ENCODE results near the gene PTPRM.

Gene PTPRM

DNA sequence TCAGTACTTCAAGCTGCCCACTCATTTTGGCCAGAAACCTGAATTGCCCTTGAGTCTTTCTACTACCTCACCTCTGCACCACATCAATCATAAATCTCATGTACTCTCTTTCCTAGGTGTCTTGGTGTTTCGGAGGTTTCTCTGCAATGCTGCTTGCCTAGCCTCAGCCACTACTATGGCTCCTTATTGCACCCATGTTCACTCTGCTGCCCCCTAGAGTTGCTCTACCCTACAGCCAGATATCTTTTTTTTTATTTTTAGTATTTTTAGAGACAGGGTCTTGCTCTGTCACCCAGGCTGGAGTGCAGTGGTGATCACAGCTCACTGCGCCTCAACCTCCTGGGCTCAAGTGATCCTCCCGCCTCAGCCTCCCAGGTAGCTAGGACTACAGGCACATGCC is 413.0 kb downstream of the PTPRM start:
- no peaks in the 10 kb centered on the region for H3K4me1 ChIP-seq (ENCODE audit: insufficient read depth, low read length, poor library complexity, severe bottlenecking)
- no peaks in the 10 kb centered on the region for H3K9me3 ChIP-seq (ENCODE audit: insufficient read depth, low read depth, low read length)
- no peaks in the 10 kb centered on the region for H3K79me2 ChIP-seq (ENCODE audit: insufficient read depth, low read length)
- no peak overlapping the region for H3K9ac ChIP-seq (ENCODE audit: low read depth, low read length, poor library complexity, severe bottlenecking)
- TF ChIP-seq CTCF (conservative IDR thresholded peaks at IDR 0.05; ENCODE audit: low read length): peak; percentile 38; the same call in 1 of the 2 replicates
- no peak for TF ChIP-seq EZH2phosphoT487 (IDR thresholded peaks at IDR 0.05; ENCODE audit: borderline replicate concordance)
- no peaks in the 10 kb centered on the region for H3K27me3 ChIP-seq (ENCODE audit: insufficient read depth, low read length, poor library complexity, severe bottlenecking)
- no peaks in the 10 kb centered on the region for H4K20me1 ChIP-seq (ENCODE audit: insufficient read depth, low read length, poor library complexity, severe bottlenecking)
- no peaks in the 10 kb centered on the region for H3K36me3 ChIP-seq (ENCODE audit: insufficient read depth, low read length)
- H3K4me3 ChIP-seq (ENCODE audit: low read length, poor library complexity, severe bottlenecking): no peak overlapping the region
- H3K9me2 ChIP-seq (replicated peaks; ENCODE audit: low read depth, low read length): no peaks in the 10 kb centered on the region
- H2AFZ ChIP-seq (ENCODE audit: low read length): no peak overlapping the region
- H3F3A ChIP-seq (ENCODE audit: low read depth): no peaks in the 10 kb centered on the region
- no peak overlapping the region for H3K4me2 ChIP-seq (ENCODE audit: low read depth, low read length, poor library complexity, severe bottlenecking)

DNA sequence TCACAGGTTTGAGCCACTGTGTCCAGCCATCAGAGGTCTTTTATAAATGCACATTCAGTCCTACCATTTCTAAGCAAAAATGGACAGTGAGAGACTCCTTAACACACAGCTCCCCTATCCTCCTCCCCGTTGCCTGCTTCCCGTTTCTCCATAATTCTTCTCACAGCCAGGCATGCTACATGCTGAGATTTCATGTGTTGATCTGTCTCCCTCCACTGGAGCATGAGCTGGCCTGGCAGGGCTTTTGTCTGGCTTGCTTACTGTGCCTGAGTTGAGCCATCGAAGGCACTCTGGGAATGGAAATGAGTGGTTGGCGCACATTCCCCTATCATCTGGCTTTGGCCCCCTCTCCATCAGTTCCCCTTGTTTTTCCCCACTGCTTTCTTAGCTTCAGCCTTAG is 413.5 kb downstream of the PTPRM start:
- no peaks in the 10 kb centered on the region for H3K9me2 ChIP-seq (replicated peaks; ENCODE audit: low read depth, low read length)
- H3K9me3 ChIP-seq (ENCODE audit: insufficient read depth, low read depth, low read length): no peaks in the 10 kb centered on the region
- no peak overlapping the region for H2AFZ ChIP-seq (ENCODE audit: low read length)
- no peak overlapping the region for H3K4me2 ChIP-seq (ENCODE audit: low read depth, low read length, poor library complexity, severe bottlenecking)
- no peak overlapping the region for H3K4me3 ChIP-seq (ENCODE audit: low read length, poor library complexity, severe bottlenecking)
- TF ChIP-seq CTCF (conservative IDR thresholded peaks at IDR 0.05; ENCODE audit: low read length) (no peak), EZH2phosphoT487 (IDR thresholded peaks at IDR 0.05; ENCODE audit: borderline replicate concordance) (no peak)
- H3K79me2 ChIP-seq (ENCODE audit: insufficient read depth, low read length): no peaks in the 10 kb centered on the region
- H3K9ac ChIP-seq (ENCODE audit: low read depth, low read length, poor library complexity, severe bottlenecking): no peak overlapping the region
- no peaks in the 10 kb centered on the region for H4K20me1 ChIP-seq (ENCODE audit: insufficient read depth, low read length, poor library complexity, severe bottlenecking)
- H3K4me1 ChIP-seq (ENCODE audit: insufficient read depth, low read length, poor library complexity, severe bottlenecking): no peaks in the 10 kb centered on the region
- H3K27me3 ChIP-seq (ENCODE audit: insufficient read depth, low read length, poor library complexity, severe bottlenecking): no peaks in the 10 kb centered on the region
- no peaks in the 10 kb centered on the region for H3F3A ChIP-seq (ENCODE audit: low read depth)
- no peaks in the 10 kb centered on the region for H3K36me3 ChIP-seq (ENCODE audit: insufficient read depth, low read length)

DNA sequence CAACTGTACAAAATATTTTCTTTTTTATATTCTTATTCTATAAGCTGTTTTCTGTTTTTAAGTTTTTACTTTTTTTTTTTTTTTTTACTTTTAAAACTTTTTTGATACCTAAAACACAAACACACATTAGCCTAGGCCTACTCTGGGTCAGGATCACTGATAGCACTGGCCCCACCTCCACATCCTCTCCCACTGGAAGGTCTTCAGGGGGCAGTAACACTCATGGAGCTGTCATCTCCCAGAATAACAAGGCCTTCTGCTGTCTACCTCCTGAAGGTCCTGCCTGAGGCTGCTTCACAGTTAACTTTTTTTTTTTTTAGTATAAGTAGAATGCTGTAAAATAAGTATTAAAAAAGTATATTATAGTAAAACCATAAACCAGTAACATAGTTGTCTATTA is 415.1 kb downstream of the PTPRM start:
- Histone ChIP-seq H3K4me3 (ENCODE audit: low read length, poor library complexity, severe bottlenecking) (no peak overlapping the region), H3K9ac (ENCODE audit: low read depth, low read length, poor library complexity, severe bottlenecking) (no peak overlapping the region), H3K79me2 (ENCODE audit: insufficient read depth, low read length) (no peaks in the 10 kb centered on the region), H3K27me3 (ENCODE audit: insufficient read depth, low read length, poor library complexity, severe bottlenecking) (no peaks in the 10 kb centered on the region), H4K20me1 (ENCODE audit: insufficient read depth, low read length, poor library complexity, severe bottlenecking) (no peaks in the 10 kb centered on the region), H3K9me3 (ENCODE audit: insufficient read depth, low read depth, low read length) (no peaks in the 10 kb centered on the region), H3K36me3 (ENCODE audit: insufficient read depth, low read length) (no peaks in the 10 kb centered on the region), H2AFZ (ENCODE audit: low read length) (no peak overlapping the region), H3K4me1 (ENCODE audit: insufficient read depth, low read length, poor library complexity, severe bottlenecking) (no peaks in the 10 kb centered on the region), H3F3A (ENCODE audit: low read depth) (no peaks in the 10 kb centered on the region), H3K4me2 (ENCODE audit: low read depth, low read length, poor library complexity, severe bottlenecking) (no peak overlapping the region), H3K9me2 (replicated peaks; ENCODE audit: low read depth, low read length) (no peaks in the 10 kb centered on the region)
- TF ChIP-seq CTCF (conservative IDR thresholded peaks at IDR 0.05; ENCODE audit: low read length): no peak
- TF ChIP-seq EZH2phosphoT487 (IDR thresholded peaks at IDR 0.05; ENCODE audit: borderline replicate concordance): no peak

Data from Loucy (cell line).